A673 (cell line): ENCODE data around the gene GPR142. TPM values are rescaled to one million over a fixed set of nuclear protein-coding genes. Genes with fewer than 3 reads are reported as not detected.

ENCODE experiments used
- BruUV-seq: library from RNA; stranded (reverse); fragments of 400-500 nt; replicated peaks from 2 replicates; lab custom pipeline; 2021; lab: Mats Ljungman, UMichigan
- CTCF ChIA-PET: fragments of 300-600 bp; sonication (Branson Sonifier 250); formaldehyde crosslinking; loops from one replicate; lab custom pipeline; 2022; ENCODE audit warnings: antibody characterized with exemption; lab: Charles Lee
- POLR2A ChIA-PET: fragments of 300-600 bp; sonication (Branson Sonifier 250); formaldehyde crosslinking; loops from one replicate; lab custom pipeline; 2022; ENCODE audit warnings: antibody characterized with exemption; ENCODE audit not compliant: low non-redundant PET; lab: Charles Lee
- DNase-seq: peaks from one replicate; pipeline ENCODE4 v3.0.0-alpha.2; 2015; ENCODE audit warnings: low spot score
- H3K27ac ChIP-seq: fragments of 200-600 bp; sonication (generic); 2 replicates; pipeline ENCODE4 v1.5.1; 2016; ENCODE audit warnings: mixed run types, low read depth, mild to moderate bottlenecking, mixed read lengths, antibody characterized with exemption, low read length; ENCODE audit not compliant: poor library complexity, severe bottlenecking
- H3K27me3 ChIP-seq: fragments of 200-600 bp; sonication (generic); replicated peaks from 2 replicates; pipeline ENCODE4 v1.6.1; 2017; ENCODE audit warnings: mixed run types, low read depth, mild to moderate bottlenecking, mixed read lengths, antibody characterized with exemption, low read length; ENCODE audit not compliant: insufficient read depth, poor library complexity
- H3K36me3 ChIP-seq: fragments of 200-600 bp; sonication (generic); 2 replicates; pipeline ENCODE4 v1.6.1; 2016; ENCODE audit warnings: mixed run types, mild to moderate bottlenecking, mixed read lengths, antibody characterized with exemption, low read length; ENCODE audit not compliant: insufficient read depth, poor library complexity, severe bottlenecking
- H3K4me1 ChIP-seq: fragments of 200-600 bp; sonication (generic); 2 replicates; pipeline ENCODE4 v1.6.1; 2017; ENCODE audit warnings: mixed run types, mild to moderate bottlenecking, mixed read lengths, antibody characterized with exemption, low read length; ENCODE audit not compliant: insufficient read depth, poor library complexity, severe bottlenecking
- H3K4me3 ChIP-seq: fragments of 200-600 bp; sonication (generic); 2 replicates; pipeline ENCODE4 v1.5.1; 2016; ENCODE audit warnings: low read depth, mixed run types, mild to moderate bottlenecking, mixed read lengths, low read length; ENCODE audit not compliant: poor library complexity, severe bottlenecking
- H3K9me3 ChIP-seq: fragments of 200-600 bp; sonication (generic); 2 replicates; pipeline ENCODE4 v1.6.1; 2016; ENCODE audit warnings: mixed run types, low read depth, mild to moderate bottlenecking, mixed read lengths, antibody characterized with exemption, low read length; ENCODE audit not compliant: poor library complexity, severe bottlenecking
- EZH2 ChIP-seq: fragments of 200-600 bp; sonication (generic); IDR thresholded peaks from 2 replicates; pipeline ENCODE4 v1.6.1; 2017; ENCODE audit warnings: borderline replicate concordance, low read depth, mild to moderate bottlenecking, mixed read lengths, antibody characterized with exemption, low read length; ENCODE audit not compliant: poor library complexity, severe bottlenecking
- intact Hi-C: fragments of 100-400 bp; cut with micrococcal nuclease; formaldehyde crosslinking; loops from one replicate; pipeline ENCODE4 v1.10.0; 2022; ENCODE audit not compliant: unreplicated experiment
- total RNA-seq: library from RNA; stranded (reverse); gene quantifications from 2 replicates; pipeline ENCODE4 v1.2.3, GENCODE V29; 2021
- TF ChIP-seq, protein P1 (sequence below): fragments of 300-800, 200-600 bp; sonication (generic); conservative IDR thresholded peaks from 2 replicates; pipeline ENCODE4 v1.5.1; 2017; ENCODE audit warnings: low read depth, mild to moderate bottlenecking, antibody characterized with exemption, low read length, moderate library complexity, mixed read lengths

Gene GPR142
- total RNA-seq, 1 experiment from 2014 or later = 0.24 TPM

DNA sequence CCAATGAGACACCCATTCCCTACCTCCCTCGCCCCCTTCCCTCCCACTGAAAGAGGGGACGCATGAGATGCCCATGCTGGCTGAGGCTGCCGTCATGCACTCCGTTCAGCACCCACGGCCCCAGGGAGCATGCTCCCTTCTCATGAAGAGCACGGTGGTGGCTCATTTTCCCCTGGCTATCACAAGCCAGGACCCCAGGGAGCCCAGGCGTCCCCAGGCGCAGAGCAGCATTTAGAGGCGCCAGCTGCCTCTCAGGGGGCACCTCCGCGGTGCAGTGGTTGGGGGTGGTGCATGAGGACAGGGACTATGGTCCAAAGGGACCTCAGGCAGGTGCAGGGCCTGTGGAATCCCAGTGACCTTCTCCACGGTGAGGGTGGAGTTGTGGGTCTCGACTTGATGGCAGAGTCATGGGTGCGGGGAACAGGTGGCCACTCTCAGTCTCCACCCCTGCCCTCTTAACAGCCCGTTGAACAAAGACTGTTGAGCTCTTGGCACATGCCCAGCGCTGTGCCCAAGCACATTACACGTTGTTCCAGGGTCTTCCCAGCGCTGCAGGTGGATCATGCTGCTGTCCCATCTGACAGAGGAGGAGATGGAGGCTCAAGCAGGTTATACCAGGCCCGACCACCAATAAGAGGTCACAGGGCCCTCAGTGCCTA is 27.6 kb upstream of the GPR142 start:
- TF ChIP-seq, protein P1, sequence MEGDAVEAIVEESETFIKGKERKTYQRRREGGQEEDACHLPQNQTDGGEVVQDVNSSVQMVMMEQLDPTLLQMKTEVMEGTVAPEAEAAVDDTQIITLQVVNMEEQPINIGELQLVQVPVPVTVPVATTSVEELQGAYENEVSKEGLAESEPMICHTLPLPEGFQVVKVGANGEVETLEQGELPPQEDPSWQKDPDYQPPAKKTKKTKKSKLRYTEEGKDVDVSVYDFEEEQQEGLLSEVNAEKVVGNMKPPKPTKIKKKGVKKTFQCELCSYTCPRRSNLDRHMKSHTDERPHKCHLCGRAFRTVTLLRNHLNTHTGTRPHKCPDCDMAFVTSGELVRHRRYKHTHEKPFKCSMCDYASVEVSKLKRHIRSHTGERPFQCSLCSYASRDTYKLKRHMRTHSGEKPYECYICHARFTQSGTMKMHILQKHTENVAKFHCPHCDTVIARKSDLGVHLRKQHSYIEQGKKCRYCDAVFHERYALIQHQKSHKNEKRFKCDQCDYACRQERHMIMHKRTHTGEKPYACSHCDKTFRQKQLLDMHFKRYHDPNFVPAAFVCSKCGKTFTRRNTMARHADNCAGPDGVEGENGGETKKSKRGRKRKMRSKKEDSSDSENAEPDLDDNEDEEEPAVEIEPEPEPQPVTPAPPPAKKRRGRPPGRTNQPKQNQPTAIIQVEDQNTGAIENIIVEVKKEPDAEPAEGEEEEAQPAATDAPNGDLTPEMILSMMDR = no peak
- TF ChIP-seq EZH2 = no peak
- H3K36me3 ChIP-seq = no peaks in the 10 kb centered on the region
- no TSS peak for BruUV-seq
- no peaks in the 10 kb centered on the region for H3K27me3 ChIP-seq
- POLR2A ChIA-PET = no interaction called here
- no peak overlapping the region for H3K4me3 ChIP-seq
- CTCF ChIA-PET = no interaction called here
- intact Hi-C loops = no loop called here
- H3K27ac ChIP-seq = no peak overlapping the region
- no peaks in the 10 kb centered on the region for H3K9me3 ChIP-seq
- H3K4me1 ChIP-seq = no peaks in the 10 kb centered on the region
- no peak for DNase-seq

DNA sequence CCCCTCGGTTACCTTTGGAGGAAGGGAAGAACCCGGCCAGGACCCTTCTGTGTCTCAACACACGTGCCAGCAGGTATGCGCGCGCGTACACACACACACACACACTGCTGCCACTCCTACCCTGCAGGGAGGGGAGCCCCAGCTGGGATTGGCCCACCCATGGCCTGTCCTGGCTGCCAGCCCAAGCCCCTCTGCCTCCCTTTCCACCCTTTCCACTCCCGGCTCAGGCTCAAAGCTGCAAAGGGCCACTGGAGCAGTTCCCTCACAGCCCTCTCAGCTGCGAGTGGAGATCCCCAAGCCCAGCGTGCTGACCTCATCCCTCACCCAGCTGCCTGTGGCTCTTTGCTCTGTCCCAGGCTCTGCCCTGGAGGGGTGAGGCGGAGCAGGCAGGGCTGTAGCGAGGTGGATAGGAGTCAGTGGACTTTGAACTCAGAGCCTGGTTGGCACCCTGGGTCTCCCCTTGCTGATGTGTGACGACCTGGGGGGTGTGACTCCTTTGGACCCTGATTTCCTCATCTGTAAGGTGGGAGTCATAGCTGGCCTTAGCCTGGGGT is 26.8 kb upstream of the GPR142 start:
- POLR2A ChIA-PET = no interaction called here
- TF ChIP-seq, protein P1 = no peak
- TF ChIP-seq EZH2 = no peak
- no peaks in the 10 kb centered on the region for H3K27me3 ChIP-seq
- no TSS peak for BruUV-seq
- no peak for DNase-seq
- CTCF ChIA-PET = interaction anchor here (0.6 kb wide), 2 partner anchors 16 to 59 kb away, joined by 5 to 7 read pairs; no protein-coding TSS in a partner anchor
- no peak overlapping the region for H3K4me3 ChIP-seq
- no peaks in the 10 kb centered on the region for H3K36me3 ChIP-seq
- intact Hi-C loops = no loop called here
- no peak overlapping the region for H3K27ac ChIP-seq
- no peaks in the 10 kb centered on the region for H3K9me3 ChIP-seq
- no peaks in the 10 kb centered on the region for H3K4me1 ChIP-seq

DNA sequence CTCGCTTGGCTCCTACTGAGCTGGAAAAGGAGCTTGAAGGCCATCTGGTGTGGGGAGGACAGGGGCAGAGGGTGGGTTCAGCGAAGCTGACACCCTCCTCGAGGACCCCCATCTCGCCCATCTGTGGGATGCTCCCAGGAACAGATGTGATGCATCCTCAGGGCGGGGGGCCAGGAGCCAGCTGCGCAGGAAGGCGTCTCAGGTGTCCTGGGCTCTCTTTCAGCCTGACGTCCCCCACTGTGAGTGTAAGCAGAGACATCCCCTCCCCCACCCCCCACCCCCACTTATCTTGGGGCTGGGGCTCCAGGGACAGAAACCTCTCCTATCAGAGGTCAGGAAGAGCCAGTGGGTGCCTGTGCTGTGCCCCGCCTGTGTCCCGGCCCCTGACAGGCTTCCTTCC is 25.1 kb upstream of the GPR142 start:
- no peaks in the 10 kb centered on the region for H3K36me3 ChIP-seq
- intact Hi-C loops = no loop called here
- no peak overlapping the region for H3K27ac ChIP-seq
- TF ChIP-seq, protein P1 = no peak
- no peak for TF ChIP-seq EZH2
- H3K4me1 ChIP-seq = no peaks in the 10 kb centered on the region
- no peak overlapping the region for H3K4me3 ChIP-seq
- no peaks in the 10 kb centered on the region for H3K27me3 ChIP-seq
- no peak for DNase-seq
- POLR2A ChIA-PET = no interaction called here
- no TSS peak for BruUV-seq
- CTCF ChIA-PET = no interaction called here
- H3K9me3 ChIP-seq = no peaks in the 10 kb centered on the region
